ENCODE results near the gene GNAI3. TPM values are rescaled to one million over a fixed set of nuclear protein-coding genes. Genes with fewer than 3 reads are reported as not detected.
A peak's percentile ranks its signal among the peaks of the same experiment; 100 is the strongest.

Gene GNAI3
- total and polyA plus RNA-seq, 2 of the 13 experiments (the other 11 are each of a cell fraction or from before 2014, with no cell fraction given): 4.3 to 9.0 TPM

DNA sequence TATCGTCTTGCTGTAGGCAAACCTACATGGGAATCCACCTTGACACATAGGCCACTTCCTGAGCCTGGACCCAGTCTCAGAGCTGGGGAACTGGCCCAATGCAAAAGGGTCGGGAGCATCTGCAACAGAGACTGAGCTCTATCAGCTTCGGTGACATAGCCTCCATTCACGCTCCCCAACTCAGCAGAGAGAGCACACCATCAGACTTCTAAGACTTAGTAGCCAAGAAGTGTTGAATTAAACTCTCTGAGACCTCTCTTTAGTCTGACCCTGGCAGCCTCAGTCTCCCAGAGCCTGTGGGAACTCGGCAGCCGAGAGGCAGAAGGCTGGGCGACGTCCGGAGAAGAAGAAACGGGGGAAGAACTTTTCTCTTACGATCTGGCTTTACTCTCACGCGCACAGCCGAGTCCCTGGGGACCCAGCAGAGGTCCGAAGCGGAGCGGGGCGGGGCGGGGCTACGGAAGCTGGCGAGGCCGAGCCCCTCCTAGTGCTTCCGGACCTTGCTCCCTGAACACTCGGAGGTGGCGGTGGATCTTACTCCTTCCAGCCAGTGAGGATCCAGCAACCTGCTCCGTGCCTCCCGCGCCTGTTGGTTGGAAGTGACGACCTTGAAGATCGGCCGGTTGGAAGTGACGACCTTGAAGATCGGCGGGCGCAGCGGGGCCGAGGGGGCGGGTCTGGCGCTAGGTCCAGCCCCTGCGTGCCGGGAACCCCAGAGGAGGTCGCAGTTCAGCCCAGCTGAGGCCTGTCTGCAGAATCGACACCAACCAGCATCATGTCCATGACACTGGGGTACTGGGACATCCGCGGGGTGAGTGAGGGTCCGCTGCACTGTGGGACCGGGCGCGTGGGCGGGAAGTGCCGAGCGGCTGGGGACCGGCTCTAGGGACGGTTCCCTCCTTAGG is 107.5 kb downstream of the GNAI3 start, which contains the start of gene GSTM4 (continued):
- TF ChIP-seq, protein P1, sequence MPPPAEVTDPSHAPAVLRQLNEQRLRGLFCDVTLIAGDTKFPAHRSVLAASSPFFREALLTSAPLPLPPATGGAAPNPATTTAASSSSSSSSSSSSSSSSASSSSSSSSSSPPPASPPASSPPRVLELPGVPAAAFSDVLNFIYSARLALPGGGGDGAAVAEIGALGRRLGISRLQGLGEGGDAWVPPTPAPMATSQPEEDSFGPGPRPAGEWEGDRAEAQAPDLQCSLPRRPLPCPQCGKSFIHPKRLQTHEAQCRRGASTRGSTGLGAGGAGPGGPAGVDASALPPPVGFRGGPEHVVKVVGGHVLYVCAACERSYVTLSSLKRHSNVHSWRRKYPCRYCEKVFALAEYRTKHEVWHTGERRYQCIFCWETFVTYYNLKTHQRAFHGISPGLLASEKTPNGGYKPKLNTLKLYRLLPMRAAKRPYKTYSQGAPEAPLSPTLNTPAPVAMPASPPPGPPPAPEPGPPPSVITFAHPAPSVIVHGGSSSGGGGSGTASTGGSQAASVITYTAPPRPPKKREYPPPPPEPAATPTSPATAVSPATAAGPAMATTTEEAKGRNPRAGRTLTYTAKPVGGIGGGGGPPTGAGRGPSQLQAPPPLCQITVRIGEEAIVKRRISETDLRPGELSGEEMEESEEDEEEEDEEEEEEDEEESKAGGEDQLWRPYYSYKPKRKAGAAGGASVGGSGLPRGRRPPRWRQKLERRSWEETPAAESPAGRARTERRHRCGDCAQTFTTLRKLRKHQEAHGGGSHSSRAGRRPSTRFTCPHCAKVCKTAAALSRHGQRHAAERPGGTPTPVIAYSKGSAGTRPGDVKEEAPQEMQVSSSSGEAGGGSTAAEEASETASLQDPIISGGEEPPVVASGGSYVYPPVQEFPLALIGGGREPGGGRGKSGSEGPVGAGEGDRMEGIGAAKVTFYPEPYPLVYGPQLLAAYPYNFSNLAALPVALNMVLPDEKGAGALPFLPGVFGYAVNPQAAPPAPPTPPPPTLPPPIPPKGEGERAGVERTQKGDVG (CRISPR knock-in tag; IDR thresholded peaks at IDR 0.05; ENCODE audit: borderline replicate concordance): peak; percentile 40; the same call in 1 of the 2 replicates
- TF ChIP-seq ZNF780A (CRISPR knock-in tag; IDR thresholded peaks at IDR 0.05) (peak; percentile 46; the same call in 1 of the 2 replicates), YEATS4 (CRISPR knock-in tag; IDR thresholded peaks at IDR 0.05; ENCODE audit: borderline replicate concordance) (peak; percentile 77), ZFP36 (IDR thresholded peaks at IDR 0.05; ENCODE audit: borderline replicate concordance, low read depth, low read length, partially characterized antibody) (no peak), NR2F1 (CRISPR knock-in tag; IDR thresholded peaks at IDR 0.05) (no peak), TCF7 (IDR thresholded peaks at IDR 0.05; ENCODE audit: low read depth) (no peak), PRPF4 (IDR thresholded peaks at IDR 0.05; ENCODE audit: low read depth, low read length, poor library complexity, severe bottlenecking) (no peak), PAXIP1 (CRISPR knock-in tag; conservative IDR thresholded peaks at IDR 0.05) (peak; percentile 63), ISL2 (CRISPR knock-in tag; IDR thresholded peaks at IDR 0.05) (0 out of 2 replicates have a peak, but pooled peaks have one; percentile 38), CREB1 (IDR thresholded peaks at IDR 0.05) (0 out of 2 replicates have a peak, but pooled peaks have one; percentile 29), CREB1 (CRISPR knock-in tag; IDR thresholded peaks at IDR 0.05) (no peak), ZNF784 (CRISPR knock-in tag; IDR thresholded peaks at IDR 0.05; ENCODE audit: borderline replicate concordance) (peak; percentile 67; the same call in 1 of the 2 replicates), THAP8 (CRISPR knock-in tag; IDR thresholded peaks at IDR 0.05; ENCODE audit: borderline replicate concordance) (peak; percentile 96; the same call in 1 of the 2 replicates), ZNF33A (CRISPR knock-in tag; IDR thresholded peaks at IDR 0.05; ENCODE audit: borderline replicate concordance) (no peak), EZH2 (conservative IDR thresholded peaks at IDR 0.05; ENCODE audit: low read depth, low read length) (no peak), PBX2 (CRISPR knock-in tag; IDR thresholded peaks at IDR 0.05) (no peak)
- TF ChIP-seq, protein P2, sequence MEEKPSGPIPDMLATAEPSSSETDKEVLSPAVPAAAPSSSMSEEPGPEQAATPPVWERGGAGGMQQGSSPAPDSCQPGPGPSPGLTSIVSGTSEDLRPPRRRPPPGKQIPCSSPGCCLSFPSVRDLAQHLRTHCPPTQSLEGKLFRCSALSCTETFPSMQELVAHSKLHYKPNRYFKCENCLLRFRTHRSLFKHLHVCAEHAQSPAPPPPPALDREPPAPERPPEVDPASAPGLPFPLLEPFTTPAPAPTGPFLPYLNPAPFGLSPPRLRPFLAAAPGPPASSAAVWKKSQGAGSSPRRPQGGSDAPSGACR (CRISPR knock-in tag; IDR thresholded peaks at IDR 0.05): no peak
